Midbrain (tissue), 1 donor: Measurements from ENCODE around the gene OSBPL10.
"Not testable (repeated sequence)": the region's sequence is repeated elsewhere in the genome, so short reads cannot be mapped to it uniquely, and the experiment has no call there.

Source experiments
- DNase-seq: peaks from one replicate; lab custom pipeline; 2025; lab: John Stamatoyannopoulos, UW

The OSBPL10 gene

DNA sequence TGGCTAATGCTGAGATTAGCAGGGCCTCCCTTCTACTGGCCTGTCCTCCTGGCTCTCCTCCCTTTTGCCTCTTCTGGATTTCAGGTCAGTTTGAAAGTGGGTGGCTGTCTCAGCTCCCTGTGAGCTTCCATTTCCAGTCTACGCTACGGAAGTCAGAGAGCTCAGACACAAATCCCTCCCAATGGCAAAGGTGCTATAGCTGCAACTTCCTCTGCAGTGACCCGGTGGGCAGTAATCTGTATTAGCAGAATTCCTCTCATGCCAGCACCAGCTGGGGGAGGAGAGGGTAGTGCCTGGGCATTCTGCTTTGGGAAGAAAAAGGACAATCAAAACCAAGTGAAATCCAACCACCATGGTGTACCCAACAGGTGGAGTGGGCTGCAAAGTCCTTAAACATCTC, 276.9 kb downstream of the OSBPL10 start:
- no peak for DNase-seq

DNA sequence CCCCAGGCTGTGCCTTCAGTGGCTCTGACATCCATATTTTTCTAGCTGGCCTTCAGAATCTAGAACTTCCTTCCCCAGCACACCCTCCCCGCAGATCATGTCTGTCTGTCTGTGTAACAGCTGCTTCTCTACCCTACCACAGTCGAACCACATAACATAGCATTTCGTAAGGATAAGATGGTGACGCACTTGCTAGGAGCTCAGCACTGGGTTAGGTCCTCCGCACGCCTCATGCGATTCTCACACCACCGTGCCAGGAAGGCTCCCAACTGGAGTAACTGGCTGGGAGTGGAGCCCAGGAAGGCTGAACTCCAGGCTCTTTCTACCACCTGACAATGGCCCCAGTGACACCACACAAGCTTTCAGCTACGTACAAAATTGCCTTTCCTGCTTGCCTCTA, 279.8 kb downstream of the OSBPL10 start:
- no peak for DNase-seq

DNA sequence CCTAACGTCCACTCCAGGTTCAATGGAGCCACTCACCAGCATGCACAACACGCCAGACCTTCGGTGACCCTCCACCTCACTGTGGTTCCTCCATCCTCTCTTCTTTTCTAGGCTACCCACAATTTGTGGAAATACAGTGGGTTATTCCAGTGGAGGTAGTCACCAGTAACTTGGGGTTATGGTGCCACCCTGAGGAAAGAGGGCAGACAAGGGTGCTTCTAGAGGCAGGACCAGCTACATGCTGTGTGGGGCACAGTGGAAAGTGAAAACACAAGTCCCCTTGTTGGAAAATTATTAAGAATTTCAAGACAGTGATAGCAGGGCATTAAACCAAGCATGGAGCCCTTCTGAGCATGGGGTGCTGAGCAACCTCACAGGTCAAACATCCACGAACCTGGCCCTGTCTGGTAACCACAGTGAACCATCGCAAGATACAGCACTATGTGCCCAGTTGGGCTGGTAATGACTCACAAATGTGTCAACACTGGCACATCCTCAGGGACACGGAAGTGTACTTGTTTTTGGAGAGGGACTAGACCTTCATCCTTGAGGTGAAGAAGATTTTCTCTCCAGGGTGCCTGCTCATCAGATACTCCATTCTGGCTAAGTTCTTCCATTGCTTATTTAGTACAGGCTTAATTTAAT, 281.6 kb downstream of the OSBPL10 start:
- no peak for DNase-seq

DNA sequence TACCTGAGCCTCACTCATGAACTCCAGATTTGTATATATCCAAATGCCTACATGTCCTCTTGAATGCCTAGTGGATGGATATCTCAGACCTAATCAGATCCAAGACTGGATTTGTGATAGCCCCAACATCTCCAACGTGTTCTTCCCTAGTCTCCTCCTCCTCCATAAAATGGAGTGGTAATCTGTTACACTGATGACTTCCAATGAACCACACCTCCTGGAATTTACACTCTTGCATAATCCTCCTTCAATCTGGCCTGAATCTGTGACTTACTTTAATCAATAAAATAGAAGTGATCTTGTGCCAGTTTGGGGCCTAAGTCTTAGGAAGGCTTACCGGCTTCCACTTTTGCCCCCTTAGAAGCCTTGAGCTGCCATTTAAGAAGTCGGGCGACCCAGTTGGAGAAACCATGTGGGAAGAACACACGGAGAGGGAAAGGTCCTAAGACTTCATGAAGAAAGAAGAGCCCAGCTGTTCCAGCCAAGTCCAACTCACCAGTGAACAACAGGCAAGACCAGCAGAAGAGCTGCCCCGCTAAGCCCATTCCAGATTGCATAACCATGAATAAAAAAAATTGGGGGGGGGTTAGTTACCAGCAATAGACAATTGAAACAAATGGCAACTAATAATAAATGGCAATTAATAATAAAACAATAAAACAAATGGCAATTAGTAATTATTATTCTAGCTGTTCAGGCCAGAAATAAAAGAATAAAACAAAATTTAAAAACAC, 284.1 kb downstream of the OSBPL10 start:
- DNase-seq: no peak

DNA sequence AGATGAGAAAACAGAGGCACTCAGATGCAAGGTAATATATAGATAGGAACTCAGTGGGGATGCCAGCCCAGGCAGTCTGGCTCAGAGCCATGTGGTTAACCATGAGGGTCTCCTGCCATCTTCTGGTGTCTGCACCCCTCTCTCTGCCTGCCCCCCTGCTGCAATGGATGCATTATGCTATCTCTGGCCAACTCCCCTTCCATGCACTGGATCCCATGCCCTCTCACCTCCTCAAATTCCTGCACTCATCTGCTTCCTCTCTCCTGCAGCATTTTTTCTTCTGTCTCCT, 285.1 kb downstream of the OSBPL10 start:
- no peak for DNase-seq

DNA sequence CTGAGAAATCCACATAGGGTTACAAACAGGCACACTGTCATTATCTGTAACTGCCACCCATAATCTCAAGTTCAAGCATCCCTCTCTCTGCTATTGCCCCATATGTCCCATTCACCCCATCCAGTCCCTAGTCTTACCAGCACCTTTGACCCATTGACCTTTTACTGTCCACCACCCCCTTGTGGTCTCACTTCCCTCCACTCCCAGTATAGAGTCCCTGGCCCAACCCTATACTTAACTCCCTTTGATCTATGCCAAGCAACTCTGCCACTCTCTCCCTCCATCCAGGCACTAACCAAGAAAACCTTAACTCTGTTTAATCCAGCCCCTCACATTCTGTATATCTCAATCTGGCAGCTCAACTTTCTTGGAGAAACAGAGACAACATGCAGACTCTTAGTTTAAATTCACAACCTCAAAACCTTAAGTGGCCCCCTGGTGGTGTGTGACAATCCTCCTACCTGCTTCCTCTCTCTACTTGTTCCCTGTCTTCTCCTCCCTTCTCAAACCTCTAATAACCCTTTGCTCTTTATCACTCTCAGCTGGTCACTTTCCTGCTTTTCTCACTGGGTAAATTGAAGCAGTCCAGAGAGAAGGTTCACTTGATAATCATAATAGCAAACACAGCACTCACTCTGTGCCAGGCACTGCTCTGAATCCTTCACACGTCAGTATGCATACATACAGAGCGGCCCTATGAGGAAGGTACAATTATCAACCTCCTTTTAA, 285.6 kb downstream of the OSBPL10 start:
- no peak for DNase-seq

DNA sequence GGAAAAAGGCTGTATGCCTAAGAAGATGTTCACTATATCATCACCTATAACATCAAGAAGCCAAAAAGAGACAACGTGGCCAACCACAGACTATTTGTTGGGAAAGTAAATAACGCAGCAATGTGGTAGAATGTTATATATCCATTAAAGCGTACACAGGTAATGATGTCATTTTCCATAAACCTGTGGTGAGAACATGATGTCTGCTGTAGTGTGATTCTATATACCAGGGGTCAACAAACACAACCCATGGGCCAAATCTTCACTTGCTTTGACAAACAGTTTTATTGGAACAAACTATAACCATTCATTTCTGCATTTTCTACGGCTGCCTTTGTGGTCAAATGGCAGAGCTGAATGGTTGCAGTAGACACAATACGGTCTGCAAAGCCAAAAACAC, 287.7 kb downstream of the OSBPL10 start:
- DNase-seq: no peak

DNA sequence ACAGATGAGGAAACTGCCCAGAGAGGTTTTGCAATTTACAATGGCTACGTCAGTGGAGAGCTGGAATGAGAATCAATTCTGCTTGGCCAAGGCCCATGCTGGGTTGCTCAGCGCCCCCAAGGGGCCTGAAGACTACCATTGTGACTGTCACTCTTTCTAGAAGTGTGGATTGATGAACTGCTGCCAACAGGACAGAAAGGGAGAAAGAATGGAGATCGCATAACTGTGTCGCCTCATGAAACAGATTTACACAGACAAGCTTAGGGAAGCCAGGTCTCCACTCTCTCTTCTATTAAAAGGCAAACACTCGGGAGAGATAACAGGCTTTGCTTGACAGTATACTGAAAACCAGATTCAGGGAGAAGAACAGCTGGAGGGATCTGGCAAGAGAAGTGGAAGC, 288.3 kb downstream of the OSBPL10 start:
- no peak for DNase-seq

DNA sequence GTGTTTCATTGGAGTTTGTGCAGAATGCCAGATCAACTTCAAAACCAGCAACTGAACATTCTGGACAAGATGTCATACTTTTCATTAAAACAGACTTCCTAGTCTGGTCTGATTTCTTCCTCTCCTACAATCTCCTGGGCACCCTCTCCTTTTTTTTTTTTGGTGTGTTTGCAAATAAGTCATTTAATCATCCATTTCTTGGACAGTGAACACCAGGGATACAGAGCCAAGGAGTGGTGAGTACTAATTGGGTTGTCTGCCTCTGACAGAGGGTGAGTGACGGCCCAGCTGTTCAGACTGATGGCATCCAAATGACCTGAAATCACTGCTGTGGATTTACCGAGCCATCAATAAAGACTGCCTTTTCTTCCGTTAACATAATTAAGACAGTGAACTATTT, 290.3 kb downstream of the OSBPL10 start:
- no peak for DNase-seq

DNA sequence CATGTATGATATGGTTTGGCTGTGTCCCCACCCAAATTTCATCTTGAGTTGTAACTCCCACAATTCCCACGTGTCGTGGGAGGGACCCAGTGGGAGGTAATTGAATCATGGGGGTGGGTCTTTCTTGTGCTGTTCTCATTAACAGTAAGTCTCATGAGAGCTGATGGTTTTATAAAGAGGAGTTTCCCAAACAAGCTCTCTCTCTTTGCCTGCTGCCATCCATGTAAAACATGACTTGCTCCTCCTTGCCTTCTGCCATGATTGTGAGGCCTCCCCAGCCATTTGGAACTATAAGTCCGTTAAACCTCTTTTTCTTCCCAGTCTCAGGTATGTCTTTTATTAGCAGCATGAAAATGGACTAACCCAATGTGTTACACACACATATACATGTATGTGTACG, 291.5 kb downstream of the OSBPL10 start:
- DNase-seq: not testable (repeated sequence)

DNA sequence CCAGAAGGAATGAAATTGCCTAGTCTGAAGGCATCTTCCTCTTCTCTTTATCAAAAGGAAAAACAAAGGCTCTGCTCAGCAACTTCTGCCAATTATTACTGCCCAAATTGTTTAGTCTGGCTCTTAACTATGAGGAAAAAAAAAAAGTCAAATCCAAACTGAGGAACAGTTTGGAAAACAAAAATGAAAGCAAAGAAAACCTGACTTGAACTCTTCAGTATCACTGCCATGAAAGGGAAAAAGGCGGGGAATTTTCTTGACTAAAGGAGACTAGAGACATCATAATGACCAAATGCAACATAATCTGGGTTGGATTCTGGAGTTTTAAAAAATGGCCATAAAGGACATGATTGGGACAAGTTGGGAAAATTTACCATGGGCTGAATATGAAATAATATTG, 292.1 kb downstream of the OSBPL10 start:
- no peak for DNase-seq

DNA sequence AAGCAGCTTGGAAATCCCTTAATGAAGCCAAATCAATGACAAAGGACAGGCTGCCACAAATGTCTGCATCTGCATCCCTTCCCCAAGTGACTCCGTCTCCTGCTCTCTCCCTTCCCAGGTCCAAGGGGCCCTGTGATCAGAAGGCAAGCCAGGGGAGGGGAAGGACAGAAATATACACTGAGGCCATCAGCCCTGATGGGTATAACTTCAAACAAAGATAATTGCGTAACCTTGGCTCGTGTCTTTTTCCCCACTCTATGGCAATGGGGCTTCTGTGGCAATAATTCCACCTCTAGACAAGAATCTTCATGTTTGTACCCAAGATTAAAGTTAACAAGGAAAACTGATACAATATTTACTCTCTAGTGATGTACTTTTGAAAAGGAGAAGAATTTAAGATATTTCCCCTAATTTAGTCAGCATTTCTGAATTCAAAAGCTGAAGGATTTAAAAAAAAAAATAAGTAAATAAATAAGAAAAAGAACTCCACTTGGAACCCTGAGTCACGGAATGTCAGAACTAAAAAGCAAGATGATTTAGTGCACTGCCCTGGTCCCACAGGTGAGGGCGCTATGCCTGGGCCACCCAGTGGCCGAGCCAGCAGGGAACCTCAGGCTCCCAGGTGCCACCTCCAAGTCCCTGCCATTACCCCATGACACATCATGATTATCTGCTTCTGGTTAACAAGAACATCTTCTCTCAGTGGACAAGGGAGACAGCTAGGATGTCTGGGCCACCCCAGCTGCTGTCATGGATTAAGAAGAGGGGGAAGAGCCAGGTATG, 293.9 kb downstream of the OSBPL10 start:
- no peak for DNase-seq

DNA sequence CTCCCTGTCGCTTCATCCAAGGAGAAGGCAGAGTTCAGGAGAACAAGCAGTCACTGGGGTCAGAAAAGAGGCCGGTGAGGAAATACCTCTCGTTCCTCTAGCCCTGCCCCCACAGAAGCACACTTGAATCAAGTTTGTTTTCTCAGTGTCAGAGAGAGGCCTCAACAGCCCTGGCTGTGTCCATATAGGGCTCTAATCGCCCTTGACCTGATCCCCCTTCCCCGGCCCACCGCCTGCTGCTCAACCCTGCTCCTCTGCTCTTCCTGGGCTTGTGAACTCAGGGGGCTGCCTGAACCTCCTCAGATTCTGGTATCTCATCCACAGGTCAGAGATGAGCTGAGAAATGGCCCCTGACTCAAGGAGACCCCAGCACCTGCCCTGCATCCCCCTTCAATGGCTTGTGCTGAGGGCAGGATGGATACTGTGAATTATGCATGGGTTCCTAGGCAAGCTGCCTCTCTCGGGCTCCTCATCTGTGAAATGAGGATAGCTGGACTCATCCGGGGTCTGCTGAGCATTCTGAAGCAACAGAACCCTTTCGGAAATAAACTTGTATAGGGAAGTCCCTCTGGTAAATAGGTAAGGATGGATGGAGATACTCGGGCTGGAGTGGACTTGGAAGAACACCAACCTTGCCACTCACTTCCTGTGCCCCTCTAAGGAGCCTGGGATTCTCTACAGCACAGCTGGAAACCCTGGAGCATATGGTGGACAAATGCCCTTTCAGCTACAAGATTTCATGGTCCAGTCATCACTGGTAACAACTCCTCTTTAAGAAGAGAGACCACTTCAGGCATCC, 300.8 kb downstream of the OSBPL10 start:
- DNase-seq: no peak

DNA sequence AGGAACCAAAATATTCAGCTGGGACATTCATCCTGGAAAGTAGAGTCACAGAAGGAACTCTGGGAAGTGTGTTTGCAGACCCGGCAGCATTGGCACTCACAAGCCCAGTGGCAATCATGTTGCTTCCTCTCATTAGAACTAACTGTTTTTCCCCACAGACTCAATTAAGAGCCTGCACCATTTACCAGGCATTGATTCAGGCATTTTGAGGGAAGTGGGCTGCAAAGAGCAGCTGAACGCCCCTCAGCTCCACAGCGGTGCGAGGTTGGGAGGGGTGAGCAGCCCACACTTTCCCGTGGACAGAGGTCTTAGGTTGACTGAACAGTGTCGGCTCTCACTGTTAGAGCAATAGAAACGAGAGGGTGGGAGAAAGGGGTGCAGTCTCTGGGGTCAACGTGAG, 304.5 kb downstream of the OSBPL10 start:
- DNase-seq: no peak

DNA sequence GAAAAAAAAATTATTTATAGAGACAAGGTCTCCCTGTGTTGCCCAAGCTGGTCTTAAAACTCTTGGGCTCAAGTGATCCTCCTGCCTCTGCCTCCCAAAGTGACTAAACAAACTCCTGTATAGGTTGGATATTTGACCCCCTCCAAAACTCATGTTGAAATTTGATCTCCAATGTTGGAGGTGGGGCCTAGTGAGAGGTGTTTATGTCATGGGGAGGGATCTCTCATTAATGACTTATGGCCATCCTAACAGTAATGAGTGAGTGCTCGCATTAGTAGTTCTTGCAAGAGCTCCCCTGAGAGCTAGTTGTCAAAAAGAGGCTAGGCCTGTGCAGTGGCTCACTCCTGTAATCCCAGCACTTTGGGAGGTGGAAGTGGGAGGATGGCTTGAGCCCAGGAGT, 307.1 kb downstream of the OSBPL10 start:
- DNase-seq: no peak

DNA sequence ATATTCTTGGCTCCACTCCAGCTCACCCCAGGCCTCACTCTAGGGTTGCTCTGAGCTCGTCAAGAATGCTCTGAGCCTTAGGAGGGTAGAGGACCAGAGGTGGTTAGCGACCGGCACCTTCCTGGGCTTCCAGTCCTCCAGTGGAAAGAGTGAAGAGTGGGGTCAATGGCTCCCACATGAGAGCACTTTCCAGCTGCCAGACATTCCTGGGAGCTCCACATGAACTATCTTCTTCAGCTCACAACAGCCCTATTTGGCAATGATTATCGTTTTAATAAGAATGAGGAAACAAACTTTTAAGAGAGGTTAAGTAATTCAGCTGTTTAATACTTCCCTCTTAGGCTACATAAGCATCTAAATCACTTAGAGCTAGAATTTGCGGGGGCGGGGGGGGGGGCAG, 309.1 kb downstream of the OSBPL10 start:
- DNase-seq: no peak

DNA sequence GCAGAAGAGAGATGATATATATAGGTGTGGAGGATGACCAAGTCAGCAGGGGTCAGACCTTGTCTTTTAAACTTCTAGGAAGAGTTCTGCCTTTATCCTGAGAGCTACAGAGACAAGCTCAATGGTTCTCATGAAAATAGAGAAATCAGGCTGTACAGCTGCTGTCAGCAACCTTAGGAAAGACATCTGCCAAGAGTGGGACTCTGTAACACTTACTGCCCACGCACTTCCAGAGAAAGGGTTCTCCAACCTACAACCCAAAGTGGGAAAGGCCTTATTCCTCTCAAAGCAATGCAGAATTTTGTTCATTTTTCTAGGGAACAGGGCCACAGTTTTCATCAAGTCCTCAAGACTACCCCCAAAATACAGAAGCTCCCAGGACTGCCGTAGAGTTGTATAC, 309.6 kb downstream of the OSBPL10 start:
- no peak for DNase-seq

DNA sequence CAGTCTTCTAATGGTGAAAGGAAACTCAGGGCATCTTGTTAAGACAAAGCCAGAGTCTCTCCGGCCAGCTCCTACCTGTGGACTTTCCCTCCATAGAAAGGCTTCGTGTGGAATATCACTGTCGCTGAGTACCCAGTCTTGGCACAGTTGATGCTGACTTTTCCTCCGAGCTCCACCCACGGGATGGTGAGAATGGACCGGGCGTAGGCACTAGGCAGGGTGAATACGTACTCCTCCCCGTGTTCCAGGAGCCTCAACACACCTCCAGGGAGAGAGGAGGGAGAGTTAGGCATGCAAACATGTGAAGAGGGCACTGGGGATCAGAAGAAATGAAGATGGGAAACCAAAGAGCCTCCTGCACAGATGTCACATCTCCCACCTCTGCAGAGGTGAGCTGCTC, 310.3 kb downstream of the OSBPL10 start:
- DNase-seq: no peak

DNA sequence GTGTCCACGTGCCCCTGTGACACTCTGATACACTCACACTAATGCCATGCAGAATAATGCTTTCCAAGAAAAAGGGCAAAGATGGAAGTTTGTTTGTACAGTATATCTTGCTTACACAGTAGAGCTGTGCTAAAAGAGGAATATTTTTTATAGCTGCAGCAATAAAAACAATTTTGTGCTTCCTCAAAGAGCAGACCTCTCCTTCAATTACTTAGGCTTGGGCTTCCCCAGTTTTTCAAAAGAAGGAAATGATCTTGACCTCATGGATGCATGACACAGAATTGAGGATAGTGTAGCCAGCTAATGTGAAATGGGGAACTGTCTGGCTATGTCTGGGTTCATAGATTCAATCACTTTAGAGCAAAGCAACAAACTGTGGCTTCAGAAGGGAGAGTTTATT, 310.9 kb downstream of the OSBPL10 start:
- no peak for DNase-seq

DNA sequence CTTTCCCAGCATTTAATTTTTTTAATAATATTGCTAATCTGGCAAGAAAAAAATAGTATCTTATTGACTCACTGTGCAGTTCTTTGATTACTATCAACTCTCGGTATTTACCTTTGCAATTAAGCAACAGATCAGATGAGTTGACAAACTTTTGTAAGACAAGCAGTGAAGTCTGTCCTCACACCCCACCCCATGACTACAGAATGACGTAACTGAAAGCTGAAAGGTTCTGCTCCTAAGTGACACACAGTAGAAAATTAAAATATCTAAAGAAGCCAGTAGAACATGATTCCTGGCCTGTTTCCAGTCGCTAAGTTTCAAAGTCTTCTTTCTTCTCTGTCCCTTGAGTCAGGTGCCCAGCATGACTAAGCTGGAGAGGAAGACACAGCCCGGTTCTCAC, 312.8 kb downstream of the OSBPL10 start:
- no peak for DNase-seq

DNA sequence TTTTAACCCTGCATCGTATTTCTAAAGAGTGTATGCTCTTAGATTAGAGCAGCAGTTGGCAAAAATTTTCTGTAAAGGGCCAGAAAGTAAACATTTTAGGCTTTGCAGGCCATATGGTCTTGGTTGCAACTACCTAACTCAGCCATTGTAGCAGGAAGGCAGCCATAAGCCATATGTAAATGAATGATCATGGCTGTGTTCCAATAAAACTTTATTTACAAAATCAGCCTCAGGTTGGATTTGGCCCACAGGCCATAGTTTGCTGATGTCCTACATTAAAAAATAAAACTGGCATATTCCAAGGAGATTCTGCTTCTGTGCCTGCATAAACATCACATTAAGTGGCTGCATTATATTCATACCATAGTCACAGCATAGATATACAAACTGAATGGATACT, 313.5 kb downstream of the OSBPL10 start:
- no peak for DNase-seq

DNA sequence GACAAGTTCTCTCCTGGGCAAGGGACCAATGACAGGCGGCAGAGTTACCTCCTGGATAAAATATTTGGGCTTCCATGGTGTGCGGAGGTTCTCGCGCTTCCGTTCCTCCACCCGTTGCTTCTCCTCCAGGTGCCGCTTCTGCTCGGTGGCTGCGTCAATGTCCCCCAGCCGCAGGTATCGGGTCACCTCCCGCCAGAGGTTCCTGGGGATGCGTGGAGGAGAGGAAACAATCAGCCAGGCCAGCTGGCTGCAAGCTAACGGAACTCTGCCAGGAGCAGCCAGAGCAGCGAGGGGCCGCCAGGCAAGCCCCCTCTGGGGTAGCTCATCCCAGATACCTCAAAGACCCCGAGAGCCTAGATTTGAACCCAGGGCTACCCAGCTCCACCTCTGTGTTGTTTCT, 317.0 kb downstream of the OSBPL10 start:
- no peak for DNase-seq
